K562 (cell line): Measurements from ENCODE around the gene LRRTM4. TPM values are rescaled to one million over a fixed set of nuclear protein-coding genes. Genes with fewer than 3 reads are reported as not detected.

Experiments used
- ATAC-seq: fragments of 200-7000 bp; cut with Tn5 transposase; 3 replicates; pipeline ENCODE4 v1.9.1; 2020; ENCODE audit warnings: moderate library complexity
- BruUV-seq: library from RNA; stranded (reverse); fragments of 400-500 nt; replicated peaks from 2 replicates; lab custom pipeline; 2021; lab: Mats Ljungman, UMichigan
- CTCF ChIA-PET: fragments of 300-600 bp; formaldehyde crosslinking; extraction: SDS; loops from one replicate; lab custom pipeline; 2021; ENCODE audit warnings: low intra/inter-chr PET ratio; lab: Yijun Ruan, JAX
- POLR2A ChIA-PET: fragments of 300-600, 350-650 bp; sonication (Branson Sonifier 250); formaldehyde crosslinking; extraction: SDS; loops from one replicate; lab custom pipeline; 2021; ENCODE audit warnings: antibody characterized with exemption, inconsistent platforms; lab: Yijun Ruan, JAX
- DNase-seq, 4 experiments: peaks; one replicate each; pipeline versions ENCODE4 v3.0.0 to v3.0.0-alpha.2; 2011 to 2018; ENCODE audit warnings: low spot score in 3 of 4, mixed read lengths in 3 of 4; ENCODE audit errors: extremely low read depth in 1 of 4
- FAIRE-seq: peaks from 2 replicates; lab custom pipeline; 2011; peaks lifted over from hg19 to GRCh38; lab: Jason Lieb, UNC
- H2AFZ ChIP-seq: 2 replicates; pipeline ENCODE4 v1.6.0; 2011; ENCODE audit warnings: low read depth, low read length, control low read depth, inconsistent platforms
- H3K27ac ChIP-seq: fragments of 200-600 bp; 3 replicates; pipeline ENCODE4 v1.8.0; 2011; ENCODE audit warnings: low read depth, mild to moderate bottlenecking, control low read depth, inconsistent platforms, low read length, moderate library complexity, mixed read lengths; ENCODE audit errors: extremely low read depth
- H3K27me3 ChIP-seq, 2 experiments: fragments of 300-600 bp in 1 of 2; 2 replicates in 1 of 2; 3 replicates in 1 of 2; pipeline versions ENCODE4 v1.6.0 to v1.8.0; 2011; ENCODE audit warnings: inconsistent platforms in 2 of 2, low read length in 2 of 2, mild to moderate bottlenecking in 1 of 2, mixed read lengths in 1 of 2, moderate library complexity in 1 of 2; ENCODE audit not compliant: control insufficient read depth in 2 of 2, insufficient read depth in 2 of 2
- H3K36me3 ChIP-seq: fragments of 300-600 bp; 3 replicates; pipeline ENCODE4 v1.8.0; 2011; ENCODE audit warnings: mild to moderate bottlenecking, low read length, inconsistent platforms; ENCODE audit not compliant: control insufficient read depth, insufficient read depth
- H3K4me1 ChIP-seq, 2 experiments: fragments of 200-600 bp in 1 of 2; replicated peaks in 1 of 2; 2 replicates in 1 of 2; 3 replicates in 1 of 2; pipeline versions ENCODE4 v1.5.1 to v1.8.0; 2011; ENCODE audit warnings: inconsistent platforms in 2 of 2, low read length in 2 of 2, mild to moderate bottlenecking in 1 of 2, mixed read lengths in 1 of 2, moderate library complexity in 1 of 2; ENCODE audit not compliant: control insufficient read depth in 2 of 2, insufficient read depth in 2 of 2
- H3K4me2 ChIP-seq: 2 replicates; pipeline ENCODE4 v1.6.1; 2011; ENCODE audit warnings: low read length, control low read depth, inconsistent platforms, mixed read lengths; ENCODE audit not compliant: insufficient read depth
- H3K4me3 ChIP-seq: fragments of 200-600 bp; sonication (generic), shearing (Covaris generic); 2 replicates; pipeline ENCODE4 v1.5.1; 2016; ENCODE audit warnings: control low read depth, inconsistent platforms
- H3K79me2 ChIP-seq: fragments of 200-600 bp; 3 replicates; pipeline ENCODE4 v1.8.0; 2011; ENCODE audit warnings: low read length, inconsistent platforms; ENCODE audit not compliant: control insufficient read depth, insufficient read depth
- H3K9ac ChIP-seq, 2 experiments: 2 replicates each; pipeline versions ENCODE4 v1.6.0 to v1.6.1; 2011; ENCODE audit warnings: low read depth in 2 of 2, low read length in 2 of 2, control low read depth in 1 of 2, inconsistent platforms in 1 of 2, mild to moderate bottlenecking in 1 of 2, mixed read lengths in 1 of 2; ENCODE audit not compliant: insufficient read depth in 1 of 2
- H3K9me1 ChIP-seq: one replicate; pipeline ENCODE4 v1.6.0; 2011; ENCODE audit warnings: inconsistent platforms, mild to moderate bottlenecking, low read length, moderate library complexity; ENCODE audit not compliant: control insufficient read depth, insufficient read depth
- H3K9me3 ChIP-seq: replicated peaks from 2 replicates; pipeline ENCODE4 v1.5.1; 2011; ENCODE audit warnings: low read depth, low read length, inconsistent platforms; ENCODE audit not compliant: control insufficient read depth, insufficient read depth
- H4K20me1 ChIP-seq: replicated peaks from 2 replicates; pipeline ENCODE4 v1.6.1; 2011; ENCODE audit warnings: low read length, inconsistent platforms, mixed read lengths; ENCODE audit not compliant: control insufficient read depth, insufficient read depth
- CBX3 ChIP-seq, 2 experiments: IDR thresholded peaks; 1 replicate in 1 of 2; 2 replicates in 1 of 2; pipeline ENCODE4 v1.6.1; 2012; ENCODE audit warnings: inconsistent platforms in 2 of 2, low read length in 2 of 2, borderline replicate concordance in 1 of 2, control low read depth in 1 of 2
- DIDO1 ChIP-seq: fragments of 450-650 bp; IDR thresholded peaks from 2 replicates; pipeline ENCODE4 v1.6.1; 2016; ENCODE audit warnings: low read depth, missing biosample characterization, missing genetic modification characterization
- E4F1 ChIP-seq: fragments of 250-450 bp; sonication (Bioruptor Pico); IDR thresholded peaks from 2 replicates; pipeline ENCODE4 v1.5.0; 2021; ENCODE audit warnings: mild to moderate bottlenecking, borderline replicate concordance
- HDAC3 ChIP-seq: fragments of 450-650 bp; IDR thresholded peaks from 2 replicates; pipeline ENCODE4 v1.6.1; 2018; ENCODE audit warnings: borderline replicate concordance, mild to moderate bottlenecking, moderate library complexity; ENCODE audit not compliant: partially characterized antibody
- HNRNPLL ChIP-seq: fragments of 200-400 bp; formaldehyde crosslinking; IDR thresholded peaks from 2 replicates; pipeline ENCODE4 v1.6.1; 2017; ENCODE audit warnings: low read length, low read depth, mild to moderate bottlenecking; ENCODE audit not compliant: poor library complexity, severe bottlenecking
- HOMEZ ChIP-seq: fragments of 250-450 bp; sonication (Bioruptor Pico); IDR thresholded peaks from 2 replicates; pipeline ENCODE4 v1.4.0; 2020; ENCODE audit warnings: mild to moderate bottlenecking, moderate library complexity
- KAT8 ChIP-seq: fragments of 450-650 bp; IDR thresholded peaks from 2 replicates; pipeline ENCODE4 v1.6.1; 2016; ENCODE audit warnings: low read depth, mild to moderate bottlenecking
- MEIS2 ChIP-seq: fragments of 450-650 bp; IDR thresholded peaks from 2 replicates; pipeline ENCODE4 v1.6.1; 2014; ENCODE audit warnings: mild to moderate bottlenecking; ENCODE audit not compliant: partially characterized antibody
- PPARD ChIP-seq: fragments of 250-450 bp; sonication (Bioruptor Pico); IDR thresholded peaks from 2 replicates; pipeline ENCODE4 v1.8.0; 2022; ENCODE audit warnings: inconsistent platforms, mild to moderate bottlenecking, moderate library complexity
- RHOXF2B ChIP-seq: fragments of 250-450 bp; sonication (Bioruptor Pico); conservative IDR thresholded peaks from 2 replicates; pipeline ENCODE4 v1.5.1; 2021
- SRSF3 ChIP-seq: fragments of 200-400 bp; formaldehyde crosslinking; IDR thresholded peaks from 2 replicates; pipeline ENCODE4 v1.6.1; 2016; ENCODE audit warnings: mild to moderate bottlenecking, low read length, moderate library complexity; ENCODE audit not compliant: insufficient read depth
- STAT6 ChIP-seq: sonication (generic); formaldehyde crosslinking; IDR thresholded peaks from 2 replicates; pipeline ENCODE4 v1.8.1; 2023; ENCODE audit warnings: mild to moderate bottlenecking, missing genetic modification reagents
- in situ Hi-C: fragments of 300-500 bp; cut with MboI; formaldehyde crosslinking; loops from 4 replicates; pipeline ENCODE4 v1.15.0; 2018; ENCODE audit warnings: inconsistent platforms, mixed read lengths
- intact Hi-C: fragments of 100-400 bp; cut with micrococcal nuclease; formaldehyde crosslinking; loops from 2 replicates; pipeline ENCODE4 v1.14.2; 2022
- polyA plus RNA-seq, 8 experiments: library from polyadenylated mRNA; depleted of rRNA in 4 of 8; stranded (reverse) in 5 of 8; unstranded in 3 of 8; fragments of >200 nt; fragmentation: Nextera tagmentation in 2 of 8; fragmentation: Illumina TruSeq in 1 of 8; extraction: Ambion mirVana in 2 of 8; extraction: Trizol in 1 of 8; gene quantifications; 2 replicates each; pipeline versions ENCODE4 v1.2.1 to v1.2.3, GENCODE V29; 2011 to 2014; ENCODE audit warnings: inconsistent platforms in 1 of 8, missing spikeins in 1 of 8
- total RNA-seq, 7 experiments: library from RNA; depleted of rRNA in 6 of 7; stranded (reverse); fragments of >200 nt in 6 of 7; fragmentation: Illumina TruSeq in 2 of 7; extraction: Trizol in 2 of 7; gene quantifications; 2 replicates each; pipeline versions ENCODE4 v1.2.1 to v1.2.3, GENCODE V29; 2011 to 2021; ENCODE audit warnings: low replicate concordance in 1 of 7

Gene LRRTM4
- total and polyA plus RNA-seq, 9 of the 15 experiments (the other 6 are each of a cell fraction or from before 2014, with no cell fraction given), result 0.04 TPM; not detected in 6

- Histone ChIP-seq H3K4me1 (no peaks in the 10 kb centered on the region), H3K36me3 (no peaks in the 10 kb centered on the region), H3K4me3 (no peak overlapping the region), H3K9me3 (no peaks in the 10 kb centered on the region), H3K79me2 (no peaks in the 10 kb centered on the region), H3K27ac (no peak overlapping the region), H4K20me1 (no peaks in the 10 kb centered on the region), H2AFZ (no peak overlapping the region), H3K27me3 (no peaks in the 10 kb centered on the region), H3K9me1 (no peaks in the 10 kb centered on the region), H3K4me2 (no peak overlapping the region), H3K9ac (no peak overlapping the region)
- in situ Hi-C loops, result no loop called here
- no peak for TF ChIP-seq KAT8
- no peak for TF ChIP-seq HOMEZ
- TF ChIP-seq PPARD, result no peak
- no peak for TF ChIP-seq MEIS2
- no peak for TF ChIP-seq HNRNPLL
- TF ChIP-seq HDAC3, result no peak
- TF ChIP-seq DIDO1 (tag), result no peak
- TF ChIP-seq E4F1 (CRISPR knock-in tag), result no peak
- TF ChIP-seq SRSF3, result no peak
- TF ChIP-seq RHOXF2B, result no peak
- TF ChIP-seq CBX3 (IDR thresholded peaks at IDR 0.05; ENCODE audit: borderline replicate concordance in 1 of 2, low read length in 2 of 2), result no peak
- no peak for TF ChIP-seq STAT6 (CRISPR knock-in tag)
- FAIRE-seq (no peak), DNase-seq (no peak), ATAC-seq (no peak)
- CTCF ChIA-PET, result no interaction called here
- intact Hi-C loops, result no loop called here
- BruUV-seq, result no TSS peak
- POLR2A ChIA-PET, result no interaction called here
Observed at GRCh38 chr2:77336013-77336412, 186.2 kb downstream of the LRRTM4 start.
